GM23338 (cell line): ENCODE data around the gene PIK3R5. TPM values are rescaled to one million over a fixed set of nuclear protein-coding genes. Genes with fewer than 3 reads are reported as not detected.

Experiments
- ATAC-seq: fragments of 200-7000 bp; cut with Tn5 transposase; 3 replicates; pipeline ENCODE4 v1.9.1; 2020
- DNase-seq: peaks from one replicate; pipeline ENCODE4 v3.0.0-alpha.2; 2015; ENCODE audit warnings: low spot score
- H2AFZ ChIP-seq: fragments of 200-600 bp; sonication (generic); 2 replicates; pipeline ENCODE4 v1.8.0; 2016; ENCODE audit warnings: antibody characterized with exemption, mild to moderate bottlenecking, moderate library complexity
- H3F3A ChIP-seq: fragments of 200-600 bp; sonication (generic); replicated peaks from 2 replicates; pipeline ENCODE4 v1.8.0; 2017; ENCODE audit warnings: antibody characterized with exemption, mixed run types, low read depth
- H3K27ac ChIP-seq: fragments of 200-600 bp; sonication (generic); 2 replicates; pipeline ENCODE4 v1.6.1; 2016; ENCODE audit warnings: low read depth
- H3K27me3 ChIP-seq: fragments of 200-600 bp; sonication (generic); 2 replicates; pipeline ENCODE4 v1.8.0; 2016; ENCODE audit warnings: mild to moderate bottlenecking, mixed run types, moderate library complexity; ENCODE audit not compliant: insufficient read depth
- H3K36me3 ChIP-seq: fragments of 200-600 bp; sonication (generic); 2 replicates; pipeline ENCODE4 v1.8.0; 2016; ENCODE audit warnings: mild to moderate bottlenecking; ENCODE audit not compliant: insufficient read depth
- H3K4me1 ChIP-seq: fragments of 200-600 bp; sonication (generic); 2 replicates; pipeline ENCODE4 v1.8.0; 2016; ENCODE audit warnings: mild to moderate bottlenecking, moderate library complexity; ENCODE audit not compliant: insufficient read depth
- H3K4me2 ChIP-seq: fragments of 200-600 bp; sonication (generic); 2 replicates; pipeline ENCODE4 v1.7.1; 2017; ENCODE audit warnings: mixed run types
- H3K4me3 ChIP-seq: fragments of 200-600 bp; sonication (generic); 2 replicates; pipeline ENCODE4 v1.6.1; 2016; ENCODE audit warnings: mixed run types
- H3K79me2 ChIP-seq: fragments of 200-600 bp; sonication (generic); replicated peaks from 2 replicates; pipeline ENCODE4 v1.8.0; 2017; ENCODE audit warnings: mild to moderate bottlenecking; ENCODE audit not compliant: insufficient read depth
- H3K9me2 ChIP-seq: fragments of 200-600 bp; sonication (generic); 2 replicates; pipeline ENCODE4 v1.8.0; 2017; ENCODE audit not compliant: insufficient read depth
- H4K20me1 ChIP-seq: fragments of 200-600 bp; sonication (generic); replicated peaks from 2 replicates; pipeline ENCODE4 v1.8.0; 2017; ENCODE audit warnings: mild to moderate bottlenecking; ENCODE audit not compliant: insufficient read depth
- H3K27ac Mint-ChIP-seq: 2 replicates; pipeline ENCODE4 v1.8.0; 2020; ENCODE audit warnings: inconsistent platforms, mild to moderate bottlenecking, moderate library complexity, mixed read lengths
- H3K27me3 Mint-ChIP-seq: 3 replicates; pipeline ENCODE4 v1.8.0; 2022; ENCODE audit warnings: low read depth, mild to moderate bottlenecking, moderate library complexity, mixed read lengths, inconsistent platforms; ENCODE audit not compliant: insufficient read depth, poor library complexity
- H3K36me3 Mint-ChIP-seq: 3 replicates; pipeline ENCODE4 v1.8.0; 2021; ENCODE audit warnings: low read depth, mild to moderate bottlenecking, inconsistent platforms, moderate library complexity, mixed read lengths
- H3K4me1 Mint-ChIP-seq: 3 replicates; pipeline ENCODE4 v1.8.0; 2020; ENCODE audit warnings: mild to moderate bottlenecking, inconsistent platforms, mixed read lengths
- H3K4me3 Mint-ChIP-seq: 3 replicates; pipeline ENCODE4 v1.8.0; 2021; ENCODE audit warnings: moderate library complexity, mild to moderate bottlenecking, inconsistent platforms, mixed read lengths
- H3K9me3 Mint-ChIP-seq: 3 replicates; pipeline ENCODE4 v1.8.0; 2020; ENCODE audit warnings: moderate library complexity, mild to moderate bottlenecking, inconsistent platforms, mixed read lengths
- CREB1 ChIP-seq: fragments of 250-450 bp; sonication (Bioruptor Pico); IDR thresholded peaks from 2 replicates; pipeline ENCODE4 v1.5.0; 2020; ENCODE audit warnings: low read depth, mild to moderate bottlenecking, moderate library complexity
- EZH2phosphoT487 ChIP-seq: fragments of 200-600 bp; sonication (generic); IDR thresholded peaks from one replicate; pipeline ENCODE4 v1.8.1; 2018; ENCODE audit warnings: antibody characterized with exemption; ENCODE audit not compliant: unreplicated experiment
- POLR2AphosphoS5 ChIP-seq: IDR thresholded peaks from 2 replicates; pipeline ENCODE4 v1.6.1; 2016; ENCODE audit warnings: antibody characterized with exemption, low read depth
- polyA plus RNA-seq: library from polyadenylated mRNA; unstranded; fragments of >200 nt; fragmentation: Nextera tagmentation; extraction: Ambion mirVana; gene quantifications from 2 replicates; pipeline ENCODE4 v1.2.1, GENCODE V29; 2016
- total RNA-seq: library from RNA; depleted of rRNA; stranded (reverse); fragments of >200 nt; shearing (Covaris generic); gene quantifications from 2 replicates; pipeline ENCODE4 v1.2.3, GENCODE V29; 2014
- TF ChIP-seq, protein P1 (sequence below): fragments of 250-450 bp; sonication (Bioruptor Pico); IDR thresholded peaks from 2 replicates; pipeline ENCODE4 v1.5.0; 2020; ENCODE audit warnings: mild to moderate bottlenecking, moderate library complexity
- TF ChIP-seq, protein P2 (sequence below): IDR thresholded peaks from one replicate; pipeline ENCODE4 v1.6.1; 2018; ENCODE audit warnings: antibody characterized with exemption; ENCODE audit not compliant: unreplicated experiment

Gene PIK3R5
- total and polyA plus RNA-seq, 2 experiments from 2014 or later: 1.7 to 9.4 TPM

GRCh38 chr17:8951206-8951605, 14.3 kb downstream of the PIK3R5 start:
- Histone ChIP-seq H3K79me2 (no peaks in the 10 kb centered on the region), H3K27me3 (no peaks in the 10 kb centered on the region), H3K36me3 (no peaks in the 10 kb centered on the region), H3F3A (no peaks in the 10 kb centered on the region), H3K4me3 (no peak overlapping the region), H4K20me1 (no peaks in the 10 kb centered on the region), H2AFZ (no peak overlapping the region), H3K4me2 (no peak overlapping the region), H3K27ac (no peak overlapping the region), H3K9me2 (peaks cover 6% of the 10 kb centered on the region), H3K4me1 (no peaks in the 10 kb centered on the region; the same call in 1 of the 2 replicates)
- Mint-ChIP-seq H3K27me3 (peaks cover 3% of the 10 kb centered on the region), H3K4me1 (peaks cover 5% of the 10 kb centered on the region), H3K4me3 (no peak overlapping the region), H3K9me3 (no peaks in the 10 kb centered on the region; the same call in none of the 3 replicates), H3K36me3 (no peaks in the 10 kb centered on the region; the same call in 2 of the 3 replicates), H3K27ac (no peak overlapping the region)
- no peak for TF ChIP-seq POLR2AphosphoS5
- ATAC-seq (no peak), DNase-seq (no peak)

DNA sequence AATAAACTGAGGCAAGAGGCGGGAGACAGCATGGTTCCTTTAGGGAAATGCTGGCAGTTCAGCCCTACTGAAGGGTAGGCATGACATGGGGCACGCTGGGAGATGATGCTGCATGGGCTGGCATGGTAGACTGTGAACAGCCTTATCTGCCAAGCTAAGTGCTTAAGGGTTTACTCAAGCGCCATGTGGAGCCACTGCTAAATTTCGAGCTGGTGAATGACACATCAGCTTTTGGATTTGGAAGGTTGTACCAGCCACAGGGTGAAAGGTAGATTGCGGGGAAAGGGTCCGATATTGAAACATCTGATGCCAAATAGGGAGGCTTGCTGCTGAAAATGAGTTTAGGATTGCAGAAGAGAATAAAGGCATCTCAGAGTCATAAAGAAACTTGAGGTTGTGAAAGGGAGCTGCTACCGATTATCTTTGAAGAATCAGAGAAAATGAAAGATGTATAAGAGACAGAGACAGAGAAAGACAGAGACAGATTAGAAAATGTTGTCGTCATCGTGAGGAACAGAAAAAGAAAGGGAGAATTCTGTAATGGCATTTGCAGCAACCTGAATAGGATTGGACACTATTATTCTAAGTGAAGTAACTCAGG, 16.3 kb downstream of the PIK3R5 start:
- Histone ChIP-seq H3K4me2 (no peak overlapping the region), H3K4me3 (no peak overlapping the region), H3K9me2 (peaks cover 1% of the 10 kb centered on the region; the same call in 1 of the 2 replicates), H3K79me2 (no peaks in the 10 kb centered on the region), H3K36me3 (no peaks in the 10 kb centered on the region), H4K20me1 (no peaks in the 10 kb centered on the region), H3K4me1 (no peaks in the 10 kb centered on the region; the same call in 1 of the 2 replicates), H3F3A (no peaks in the 10 kb centered on the region), H3K27ac (no peak overlapping the region), H3K27me3 (no peaks in the 10 kb centered on the region), H2AFZ (no peak overlapping the region)
- no peak overlapping the region for H3K4me3 Mint-ChIP-seq
- no peak for DNase-seq
- TF ChIP-seq, protein P1, sequence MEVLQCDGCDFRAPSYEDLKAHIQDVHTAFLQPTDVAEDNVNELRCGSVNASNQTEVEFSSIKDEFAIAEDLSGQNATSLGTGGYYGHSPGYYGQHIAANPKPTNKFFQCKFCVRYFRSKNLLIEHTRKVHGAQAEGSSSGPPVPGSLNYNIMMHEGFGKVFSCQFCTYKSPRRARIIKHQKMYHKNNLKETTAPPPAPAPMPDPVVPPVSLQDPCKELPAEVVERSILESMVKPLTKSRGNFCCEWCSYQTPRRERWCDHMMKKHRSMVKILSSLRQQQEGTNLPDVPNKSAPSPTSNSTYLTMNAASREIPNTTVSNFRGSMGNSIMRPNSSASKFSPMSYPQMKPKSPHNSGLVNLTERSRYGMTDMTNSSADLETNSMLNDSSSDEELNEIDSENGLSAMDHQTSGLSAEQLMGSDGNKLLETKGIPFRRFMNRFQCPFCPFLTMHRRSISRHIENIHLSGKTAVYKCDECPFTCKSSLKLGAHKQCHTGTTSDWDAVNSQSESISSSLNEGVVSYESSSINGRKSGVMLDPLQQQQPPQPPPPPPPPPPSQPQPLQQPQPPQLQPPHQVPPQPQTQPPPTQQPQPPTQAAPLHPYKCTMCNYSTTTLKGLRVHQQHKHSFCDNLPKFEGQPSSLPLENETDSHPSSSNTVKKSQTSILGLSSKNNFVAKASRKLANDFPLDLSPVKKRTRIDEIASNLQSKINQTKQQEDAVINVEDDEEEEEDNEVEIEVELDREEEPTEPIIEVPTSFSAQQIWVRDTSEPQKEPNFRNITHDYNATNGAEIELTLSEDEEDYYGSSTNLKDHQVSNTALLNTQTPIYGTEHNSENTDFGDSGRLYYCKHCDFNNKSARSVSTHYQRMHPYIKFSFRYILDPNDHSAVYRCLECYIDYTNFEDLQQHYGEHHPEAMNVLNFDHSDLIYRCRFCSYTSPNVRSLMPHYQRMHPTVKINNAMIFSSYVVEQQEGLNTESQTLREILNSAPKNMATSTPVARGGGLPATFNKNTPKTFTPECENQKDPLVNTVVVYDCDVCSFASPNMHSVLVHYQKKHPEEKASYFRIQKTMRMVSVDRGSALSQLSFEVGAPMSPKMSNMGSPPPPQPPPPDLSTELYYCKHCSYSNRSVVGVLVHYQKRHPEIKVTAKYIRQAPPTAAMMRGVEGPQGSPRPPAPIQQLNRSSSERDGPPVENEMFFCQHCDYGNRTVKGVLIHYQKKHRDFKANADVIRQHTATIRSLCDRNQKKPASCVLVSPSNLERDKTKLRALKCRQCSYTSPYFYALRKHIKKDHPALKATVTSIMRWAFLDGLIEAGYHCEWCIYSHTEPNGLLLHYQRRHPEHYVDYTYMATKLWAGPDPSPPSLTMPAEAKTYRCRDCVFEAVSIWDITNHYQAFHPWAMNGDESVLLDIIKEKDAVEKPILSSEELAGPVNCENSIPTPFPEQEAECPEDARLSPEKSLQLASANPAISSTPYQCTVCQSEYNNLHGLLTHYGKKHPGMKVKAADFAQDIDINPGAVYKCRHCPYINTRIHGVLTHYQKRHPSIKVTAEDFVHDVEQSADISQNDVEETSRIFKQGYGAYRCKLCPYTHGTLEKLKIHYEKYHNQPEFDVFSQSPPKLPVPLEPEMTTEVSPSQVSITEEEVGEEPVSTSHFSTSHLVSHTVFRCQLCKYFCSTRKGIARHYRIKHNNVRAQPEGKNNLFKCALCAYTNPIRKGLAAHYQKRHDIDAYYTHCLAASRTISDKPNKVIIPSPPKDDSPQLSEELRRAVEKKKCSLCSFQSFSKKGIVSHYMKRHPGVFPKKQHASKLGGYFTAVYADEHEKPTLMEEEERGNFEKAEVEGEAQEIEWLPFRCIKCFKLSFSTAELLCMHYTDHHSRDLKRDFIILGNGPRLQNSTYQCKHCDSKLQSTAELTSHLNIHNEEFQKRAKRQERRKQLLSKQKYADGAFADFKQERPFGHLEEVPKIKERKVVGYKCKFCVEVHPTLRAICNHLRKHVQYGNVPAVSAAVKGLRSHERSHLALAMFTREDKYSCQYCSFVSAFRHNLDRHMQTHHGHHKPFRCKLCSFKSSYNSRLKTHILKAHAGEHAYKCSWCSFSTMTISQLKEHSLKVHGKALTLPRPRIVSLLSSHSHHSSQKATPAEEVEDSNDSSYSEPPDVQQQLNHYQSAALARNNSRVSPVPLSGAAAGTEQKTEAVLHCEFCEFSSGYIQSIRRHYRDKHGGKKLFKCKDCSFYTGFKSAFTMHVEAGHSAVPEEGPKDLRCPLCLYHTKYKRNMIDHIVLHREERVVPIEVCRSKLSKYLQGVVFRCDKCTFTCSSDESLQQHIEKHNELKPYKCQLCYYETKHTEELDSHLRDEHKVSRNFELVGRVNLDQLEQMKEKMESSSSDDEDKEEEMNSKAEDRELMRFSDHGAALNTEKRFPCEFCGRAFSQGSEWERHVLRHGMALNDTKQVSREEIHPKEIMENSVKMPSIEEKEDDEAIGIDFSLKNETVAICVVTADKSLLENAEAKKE (CRISPR knock-in tag): no peak
- TF ChIP-seq, protein P2, sequence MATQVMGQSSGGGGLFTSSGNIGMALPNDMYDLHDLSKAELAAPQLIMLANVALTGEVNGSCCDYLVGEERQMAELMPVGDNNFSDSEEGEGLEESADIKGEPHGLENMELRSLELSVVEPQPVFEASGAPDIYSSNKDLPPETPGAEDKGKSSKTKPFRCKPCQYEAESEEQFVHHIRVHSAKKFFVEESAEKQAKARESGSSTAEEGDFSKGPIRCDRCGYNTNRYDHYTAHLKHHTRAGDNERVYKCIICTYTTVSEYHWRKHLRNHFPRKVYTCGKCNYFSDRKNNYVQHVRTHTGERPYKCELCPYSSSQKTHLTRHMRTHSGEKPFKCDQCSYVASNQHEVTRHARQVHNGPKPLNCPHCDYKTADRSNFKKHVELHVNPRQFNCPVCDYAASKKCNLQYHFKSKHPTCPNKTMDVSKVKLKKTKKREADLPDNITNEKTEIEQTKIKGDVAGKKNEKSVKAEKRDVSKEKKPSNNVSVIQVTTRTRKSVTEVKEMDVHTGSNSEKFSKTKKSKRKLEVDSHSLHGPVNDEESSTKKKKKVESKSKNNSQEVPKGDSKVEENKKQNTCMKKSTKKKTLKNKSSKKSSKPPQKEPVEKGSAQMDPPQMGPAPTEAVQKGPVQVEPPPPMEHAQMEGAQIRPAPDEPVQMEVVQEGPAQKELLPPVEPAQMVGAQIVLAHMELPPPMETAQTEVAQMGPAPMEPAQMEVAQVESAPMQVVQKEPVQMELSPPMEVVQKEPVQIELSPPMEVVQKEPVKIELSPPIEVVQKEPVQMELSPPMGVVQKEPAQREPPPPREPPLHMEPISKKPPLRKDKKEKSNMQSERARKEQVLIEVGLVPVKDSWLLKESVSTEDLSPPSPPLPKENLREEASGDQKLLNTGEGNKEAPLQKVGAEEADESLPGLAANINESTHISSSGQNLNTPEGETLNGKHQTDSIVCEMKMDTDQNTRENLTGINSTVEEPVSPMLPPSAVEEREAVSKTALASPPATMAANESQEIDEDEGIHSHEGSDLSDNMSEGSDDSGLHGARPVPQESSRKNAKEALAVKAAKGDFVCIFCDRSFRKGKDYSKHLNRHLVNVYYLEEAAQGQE: no peak
- no peak for TF ChIP-seq CREB1 (CRISPR knock-in tag)
- no peak for TF ChIP-seq EZH2phosphoT487
- peaks cover under 1% of the 10 kb centered on the region for H3K4me1 Mint-ChIP-seq
- H3K36me3 Mint-ChIP-seq: no peaks in the 10 kb centered on the region; the same call in 2 of the 3 replicates
- H3K27me3 Mint-ChIP-seq: no peaks in the 10 kb centered on the region
- ATAC-seq: no peak
- no peak overlapping the region for H3K27ac Mint-ChIP-seq
- no peaks in the 10 kb centered on the region; the same call in none of the 3 replicates for H3K9me3 Mint-ChIP-seq
